ENCODE data around the gene TNS3. TPM values are rescaled to one million over a fixed set of nuclear protein-coding genes. Genes with fewer than 3 reads are reported as not detected.

TNS3 gene
- total RNA-seq, 1 donor from 2014 or later = 89.8 TPM

- peak overlapping the region in 1 of 2 donors; percentile 82 for H3K4me3 ChIP-seq
- no peak for TF ChIP-seq CTCF (IDR thresholded peaks at IDR 0.05)
- H3K27me3 ChIP-seq = no peaks in the 10 kb centered on the region
- H3K4me1 ChIP-seq = peaks cover 12 to 56% of the 10 kb centered on the region in 2 donors
- no peak for DNase-seq (ENCODE audit: low spot score in 2 of 2)
- no peaks in the 10 kb centered on the region for H3K36me3 ChIP-seq
- H3K27ac ChIP-seq = peak overlapping the region; percentile 85 to 88
- no peaks in the 10 kb centered on the region for H3K9me3 ChIP-seq
- intact Hi-C loops (cut with DNase I) = loop anchor here (2.0 to 5.0 kb wide), 9 partner anchors 46 to 234 kb away; no protein-coding TSS in a partner anchor
These were observed 1.1 kb upstream of the TNS3 start for GRCh38 chr7:47582764-47583738.

- Histone ChIP-seq H3K36me3 (no peaks in the 10 kb centered on the region), H3K4me1 (peaks cover 16 to 58% of the 10 kb centered on the region in 2 donors), H3K4me3 (peak overlapping the region; percentile 75 to 82), H3K27me3 (no peaks in the 10 kb centered on the region), H3K27ac (peak overlapping the region; percentile 85 to 88), H3K9me3 (no peaks in the 10 kb centered on the region)
- TF ChIP-seq CTCF (IDR thresholded peaks at IDR 0.05) = no peak
- intact Hi-C loops (cut with DNase I) = loop anchor here (5.0 kb wide), 8 partner anchors 44 to 236 kb away; no protein-coding TSS in a partner anchor
- DNase-seq (ENCODE audit: low spot score in 2 of 2) = no peak
These were observed 490 bp downstream of the TNS3 start for GRCh38 chr7:47581438-47581803.

- Histone ChIP-seq H3K4me3 (peak overlapping the region; percentile 75 to 82), H3K9me3 (no peaks in the 10 kb centered on the region), H3K4me1 (peaks cover 19 to 62% of the 10 kb centered on the region in 2 donors), H3K27ac (peak overlapping the region; percentile 85 to 88), H3K27me3 (no peaks in the 10 kb centered on the region), H3K36me3 (no peaks in the 10 kb centered on the region)
- DNase-seq (ENCODE audit: low spot score in 2 of 2) = no peak
- intact Hi-C loops (cut with DNase I) = loop anchor here (5.0 kb wide), 8 partner anchors 44 to 236 kb away; no protein-coding TSS in a partner anchor
- TF ChIP-seq CTCF (IDR thresholded peaks at IDR 0.05) = no peak
These were observed 1.0 kb downstream of the TNS3 start for GRCh38 chr7:47580811-47581331.

- Histone ChIP-seq H3K4me3 (peak overlapping the region; percentile 75 to 82), H3K4me1 (peaks cover 19 to 60% of the 10 kb centered on the region in 2 donors), H3K9me3 (no peaks in the 10 kb centered on the region), H3K27me3 (no peaks in the 10 kb centered on the region), H3K36me3 (no peaks in the 10 kb centered on the region), H3K27ac (peak overlapping the region; percentile 84 to 89)
- TF ChIP-seq CTCF (IDR thresholded peaks at IDR 0.05) = no peak
- no peak for DNase-seq (ENCODE audit: low spot score in 2 of 2)
- intact Hi-C loops (cut with DNase I) = loop anchor here (5.0 kb wide), 8 partner anchors 43 to 237 kb away; no protein-coding TSS in a partner anchor
These were observed 1.7 kb downstream of the TNS3 start for GRCh38 chr7:47580175-47580706.

GRCh38 chr7:47579458-47579857 is 2.5 kb downstream of the TNS3 start:
- peaks cover 20 to 63% of the 10 kb centered on the region in 2 donors for H3K4me1 ChIP-seq

More at GRCh38 chr7:47579458-47579857, 2.5 kb downstream of the TNS3 start:
- Histone ChIP-seq H3K4me3 (peak overlapping the region in 1 of 2 donors; percentile 82), H3K27me3 (no peaks in the 10 kb centered on the region), H3K9me3 (no peaks in the 10 kb centered on the region), H3K36me3 (no peaks in the 10 kb centered on the region), H3K27ac (peak overlapping the region; percentile 84 to 89)
- no peak for DNase-seq (ENCODE audit: low spot score in 2 of 2)
- TF ChIP-seq CTCF (IDR thresholded peaks at IDR 0.05) = no peak
- intact Hi-C loops (cut with DNase I) = loop anchor here (10.0 kb wide), 1 partner anchor 365 kb away; the partner anchor contains the start of gene PKD1L1

All from ascending aorta (tissue), 2 donors.